ENCODE results near the gene KRT79.

Gene KRT79

GRCh38 chr12:52788192-52788875 lies 45.8 kb downstream of the KRT79 start:
- no peak for DNase-seq

GRCh38 chr12:52787324-52788191 lies 46.6 kb downstream of the KRT79 start:
- no peak for DNase-seq

GRCh38 chr12:52784909-52785308 lies 49.2 kb downstream of the KRT79 start:
- DNase-seq = no peak

GRCh38 chr12:52783563-52784316 lies 50.4 kb downstream of the KRT79 start:
- no peak for DNase-seq

- no peak for DNase-seq
These were observed 51.6 kb downstream of the KRT79 start for GRCh38 chr12:52782502-52782901.

- no peak for DNase-seq
These were observed 52.6 kb downstream of the KRT79 start for GRCh38 chr12:52781399-52782082.

GRCh38 chr12:52779914-52780313 lies 54.2 kb downstream of the KRT79 start:
- no peak for DNase-seq

- no peak for DNase-seq
These were observed 55.3 kb downstream of the KRT79 start for GRCh38 chr12:52778833-52779232.

- no peak for DNase-seq
These were observed 56.5 kb downstream of the KRT79 start for GRCh38 chr12:52777566-52777965.

DNA sequence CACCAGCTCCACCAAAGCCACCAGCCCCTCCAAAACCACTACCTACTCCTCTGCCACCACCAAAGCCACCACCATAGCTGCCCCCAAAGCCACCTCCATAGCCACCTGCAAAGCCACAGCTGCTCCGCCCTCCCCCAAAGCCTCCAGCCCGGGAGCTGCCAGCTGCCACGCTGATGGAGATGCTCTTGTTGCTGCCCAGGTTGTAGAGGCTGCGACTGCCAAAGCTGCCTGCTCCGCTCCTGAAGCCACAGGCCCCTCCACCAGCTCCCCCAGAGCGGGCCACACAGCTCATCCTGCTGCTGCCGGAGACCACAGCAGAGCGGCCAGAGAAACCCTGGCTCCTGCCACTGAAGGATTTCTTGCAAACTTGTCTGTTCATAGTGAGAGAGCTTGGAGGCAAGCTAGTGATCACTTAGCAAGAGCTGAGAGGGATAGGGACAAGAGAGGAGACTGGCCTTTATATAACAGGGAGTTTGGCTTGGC lies 57.2 kb downstream of the KRT79 start, which contains the start of gene KRT76:
TSS of gene KRT76 (minus strand) at position 433 of the 483 bp plus-strand sequence. CDS start at position 379, 54 bp downstream.
- DNase-seq = no peak

- no peak for DNase-seq
These were observed 57.7 kb downstream of the KRT79 start for GRCh38 chr12:52776435-52776834.

GRCh38 chr12:52774629-52775250 lies 59.4 kb downstream of the KRT79 start:
- DNase-seq = no peak

DNA sequence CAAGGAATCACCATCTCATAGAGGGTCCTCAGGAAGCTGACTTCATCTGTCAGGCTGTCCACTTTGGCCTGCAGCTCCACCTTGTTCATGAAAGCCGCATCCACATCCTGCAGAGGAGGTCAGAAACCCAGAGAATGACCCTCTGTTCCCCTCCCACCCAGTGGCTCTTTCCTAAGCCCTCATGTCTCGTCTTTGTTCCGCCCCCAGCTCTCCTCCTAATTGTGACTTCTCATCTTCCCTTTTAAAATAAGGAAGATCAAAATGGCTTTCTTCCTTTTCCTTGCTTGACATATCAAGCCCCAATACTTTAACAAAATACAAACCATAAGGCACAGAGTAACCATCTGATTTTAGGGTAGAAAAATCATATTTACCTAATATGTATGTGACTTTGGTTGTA lies 61.3 kb downstream of the KRT79 start:
- no peak for DNase-seq

- no peak for DNase-seq
These were observed 61.9 kb downstream of the KRT79 start for GRCh38 chr12:52772188-52772587.

DNA sequence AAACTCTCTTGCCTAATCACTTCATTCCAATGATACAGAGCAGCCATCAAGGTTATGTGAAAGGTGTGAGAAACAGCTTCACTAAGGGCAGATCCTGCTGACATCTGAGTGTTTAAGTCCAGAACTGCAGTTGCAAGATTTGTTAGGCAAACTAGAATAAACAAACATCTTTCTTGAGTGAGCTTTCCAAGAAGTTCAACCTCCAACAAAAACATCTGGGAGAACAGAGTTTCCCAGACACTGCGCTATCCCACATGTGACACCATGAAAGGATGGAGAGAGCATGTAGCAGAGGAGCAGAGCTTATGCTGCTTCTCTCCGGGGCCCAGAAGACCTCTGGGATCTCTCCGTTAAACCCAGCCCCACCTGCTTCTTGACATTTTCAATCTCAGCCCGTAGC lies 62.6 kb downstream of the KRT79 start:
- DNase-seq = no peak

Measured in cerebellar nuclear complex (tissue), 1 donor.